COLO829 (cell line): ENCODE measurements around the gene AFF3.
"Not testable (repeated sequence)": the region's sequence is repeated elsewhere in the genome, so short reads cannot be mapped to it uniquely, and the experiment has no call there.

Source experiments
- DNase-seq: peaks from one replicate; pipeline ENCODE4 v3.0.0; 2012; ENCODE audit warnings: low spot score

The AFF3 gene

DNA sequence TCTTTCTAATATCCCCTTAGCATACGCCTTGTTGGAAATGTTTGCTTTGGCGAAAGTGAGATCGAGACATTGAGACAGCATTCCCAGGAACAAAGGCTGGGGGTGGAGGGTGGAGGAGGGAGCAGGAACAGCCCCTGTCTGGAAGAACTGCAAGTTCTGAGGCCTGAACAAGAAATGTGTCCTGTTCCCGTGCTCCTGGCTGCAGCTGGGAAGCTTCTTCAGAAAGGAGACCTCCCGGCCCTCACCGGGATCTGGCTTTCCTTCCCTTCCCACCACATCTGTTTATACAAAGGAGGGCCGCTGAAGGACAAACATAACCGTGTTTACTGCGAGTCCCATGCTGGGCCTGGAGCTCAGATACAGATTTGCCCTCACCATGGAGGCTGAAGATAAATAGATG, 35.9 kb downstream of the AFF3 start:
- DNase-seq = no peak

DNA sequence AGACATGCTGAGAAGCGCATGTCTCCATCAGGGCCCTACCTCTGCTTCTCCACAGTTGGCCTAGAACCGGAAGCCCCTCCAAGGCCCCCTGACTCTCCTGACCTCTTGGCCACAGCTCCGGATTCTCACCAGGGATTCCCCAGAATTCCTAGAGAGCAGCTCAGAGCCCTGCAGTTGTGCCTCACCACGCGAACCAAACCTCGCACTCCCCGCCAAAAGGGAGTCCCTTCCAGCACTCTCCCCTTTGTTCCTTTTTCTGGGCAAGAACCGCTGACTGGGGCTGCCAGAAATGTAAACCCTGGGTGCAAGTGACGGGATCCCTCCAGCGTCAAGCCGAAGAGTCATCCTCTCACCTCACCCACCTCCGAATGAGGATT, 36.7 kb downstream of the AFF3 start:
- DNase-seq = no peak

DNA sequence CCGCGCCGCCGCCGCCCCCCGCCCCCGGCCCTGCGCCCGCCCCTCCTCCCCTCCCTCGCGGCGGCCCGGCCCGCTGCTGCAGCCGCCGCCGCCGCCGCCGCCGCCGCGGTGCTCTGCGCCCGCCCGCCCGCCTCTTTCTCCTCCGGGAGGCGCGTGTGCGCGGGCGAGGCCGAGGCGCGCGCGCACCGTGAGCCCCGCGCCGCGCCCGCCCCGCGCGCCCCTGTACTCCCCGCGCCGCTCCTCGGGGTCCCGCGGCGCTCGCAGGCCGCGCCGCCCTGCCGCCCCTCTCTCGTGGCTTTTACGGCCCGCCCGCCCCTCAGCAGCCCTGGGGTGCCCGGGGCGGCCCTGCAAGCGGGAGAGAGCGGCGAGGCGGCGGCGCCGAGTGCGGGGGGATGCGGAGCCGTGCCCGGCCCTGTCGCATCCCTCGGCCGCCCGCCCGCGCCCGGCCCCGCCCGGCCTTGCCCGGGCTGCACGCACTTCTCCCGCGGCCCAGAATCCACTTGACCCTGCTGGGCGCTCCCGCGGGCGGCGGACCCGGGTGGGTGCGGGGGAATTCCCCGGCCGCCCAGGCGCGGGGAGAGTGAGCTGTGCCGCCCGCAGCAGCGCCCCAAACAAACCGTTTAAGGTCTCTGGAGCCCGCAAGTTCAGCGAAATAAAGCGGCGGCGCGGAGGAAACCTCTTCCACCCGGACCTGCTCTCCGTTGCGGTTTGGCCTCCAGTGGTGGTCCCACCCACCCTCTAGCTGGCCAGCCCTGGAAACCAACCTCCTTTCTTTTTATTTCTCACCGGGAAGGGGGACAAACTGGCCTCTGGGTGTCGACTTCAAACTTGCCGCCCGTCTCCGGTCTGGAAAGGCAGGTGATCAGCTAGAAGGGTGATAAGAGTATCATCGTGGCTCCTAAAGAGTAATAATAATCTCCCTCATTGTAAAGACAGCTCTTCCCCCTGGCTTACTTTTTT, 37.4 kb downstream of the AFF3 start:
- no peak for DNase-seq

DNA sequence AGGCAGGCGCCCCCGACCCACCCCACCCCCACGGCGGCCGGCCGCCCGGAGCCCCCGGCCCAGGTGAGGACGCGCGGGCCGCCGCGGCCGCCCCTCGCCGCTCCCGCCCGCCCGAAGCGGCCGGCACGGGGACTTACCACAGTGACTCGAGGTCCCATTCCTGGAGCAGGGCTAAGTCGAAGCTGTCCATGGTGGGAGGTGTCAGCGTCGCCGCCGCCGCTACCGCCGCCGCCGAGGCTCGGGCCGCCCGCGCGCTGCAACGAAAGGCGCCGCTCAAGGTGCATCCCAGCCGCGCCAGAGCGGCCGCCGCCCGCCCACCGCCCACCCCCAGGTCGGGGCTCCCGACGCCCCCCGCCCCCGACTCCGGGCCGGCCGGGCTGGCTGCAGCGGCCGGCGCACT, 38.1 kb downstream of the AFF3 start:
- DNase-seq = not testable (repeated sequence)

DNA sequence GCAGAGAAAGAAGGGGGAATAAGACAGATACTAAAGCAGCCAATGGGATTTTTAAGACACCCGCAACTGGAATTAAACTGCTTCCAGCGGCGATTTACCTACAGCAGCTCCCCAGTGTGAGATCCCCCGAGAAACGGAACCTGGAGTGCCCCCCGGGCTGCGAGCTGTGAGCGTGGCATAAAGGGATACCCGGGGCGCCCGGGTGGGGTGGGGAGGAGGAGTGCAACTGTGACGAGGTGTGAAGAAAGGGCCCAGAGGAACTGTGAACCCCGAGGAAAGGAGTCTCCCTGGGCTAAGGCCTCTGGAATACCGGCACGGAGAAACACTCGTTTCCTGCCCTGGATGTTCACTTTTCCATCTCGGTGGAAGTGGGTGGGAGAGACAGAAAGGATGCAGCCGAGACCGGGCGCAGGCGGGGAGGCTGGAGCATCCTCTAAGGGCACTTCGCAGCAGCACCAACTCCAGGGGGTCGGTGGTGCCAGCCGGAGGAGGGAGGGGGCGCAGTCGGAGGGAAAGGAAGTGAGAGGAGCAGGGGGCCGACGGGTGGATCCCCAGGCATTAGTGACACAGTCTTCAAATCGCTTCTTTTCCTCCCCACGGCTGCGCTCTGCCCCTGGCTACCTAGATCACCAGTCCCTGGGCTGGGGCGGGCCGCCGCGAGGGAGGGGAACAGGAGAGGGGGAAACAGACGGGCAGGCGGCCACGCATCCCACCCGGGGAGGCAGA, 38.7 kb downstream of the AFF3 start:
- not testable (repeated sequence) for DNase-seq

DNA sequence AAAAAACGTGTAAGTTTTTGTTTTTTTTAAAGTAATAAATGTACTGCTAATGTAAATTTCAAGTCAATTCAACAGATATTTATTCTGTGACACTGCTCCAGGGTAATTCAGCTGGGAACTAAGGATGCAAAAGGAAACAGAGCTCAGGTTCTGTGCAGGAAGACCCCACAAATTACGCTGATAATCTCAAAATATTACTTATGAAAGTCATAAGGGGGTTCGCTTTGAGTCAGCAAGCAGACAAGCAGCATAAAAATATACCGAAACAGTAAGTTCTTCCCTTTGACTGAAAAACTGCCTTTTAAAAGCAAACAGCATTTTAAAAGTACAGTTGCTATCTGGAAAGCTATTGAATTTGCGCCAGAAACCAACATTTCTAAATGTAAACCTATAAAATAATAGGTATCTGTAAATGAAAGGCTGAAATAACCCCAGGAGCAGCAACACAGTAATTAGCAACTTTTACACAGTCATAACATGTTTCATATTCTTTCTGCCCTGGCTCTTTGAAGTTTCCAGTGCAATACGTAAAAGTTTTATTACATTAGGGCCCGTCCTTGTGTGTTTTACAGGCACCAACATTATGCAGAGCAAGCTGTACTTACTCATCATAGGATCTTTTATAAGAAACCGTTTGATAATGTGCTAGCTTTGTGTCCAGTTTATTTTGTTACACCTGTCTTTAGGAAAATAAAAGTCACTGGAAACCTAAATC, 39.8 kb downstream of the AFF3 start:
- not testable (repeated sequence) for DNase-seq

DNA sequence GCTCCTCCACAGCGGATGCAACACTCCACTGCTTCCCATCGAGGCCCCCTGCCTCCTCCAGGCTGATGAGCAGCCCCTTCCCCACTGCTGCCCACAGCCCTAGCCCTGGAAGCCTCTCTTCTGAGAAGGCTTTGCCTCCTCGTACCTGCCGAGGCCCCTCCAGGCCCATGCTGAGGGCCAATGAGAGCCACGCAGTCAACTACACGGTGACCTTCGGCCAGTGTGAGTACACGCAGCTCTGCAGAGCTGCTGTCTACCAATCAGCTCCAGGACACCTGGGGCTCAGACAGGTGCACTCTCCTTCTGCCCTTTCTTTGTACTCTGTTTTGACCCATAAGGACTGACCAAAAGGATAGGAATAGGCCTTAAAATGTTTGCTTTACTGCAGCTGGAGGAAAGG, 43.5 kb downstream of the AFF3 start:
- DNase-seq = not testable (repeated sequence)

DNA sequence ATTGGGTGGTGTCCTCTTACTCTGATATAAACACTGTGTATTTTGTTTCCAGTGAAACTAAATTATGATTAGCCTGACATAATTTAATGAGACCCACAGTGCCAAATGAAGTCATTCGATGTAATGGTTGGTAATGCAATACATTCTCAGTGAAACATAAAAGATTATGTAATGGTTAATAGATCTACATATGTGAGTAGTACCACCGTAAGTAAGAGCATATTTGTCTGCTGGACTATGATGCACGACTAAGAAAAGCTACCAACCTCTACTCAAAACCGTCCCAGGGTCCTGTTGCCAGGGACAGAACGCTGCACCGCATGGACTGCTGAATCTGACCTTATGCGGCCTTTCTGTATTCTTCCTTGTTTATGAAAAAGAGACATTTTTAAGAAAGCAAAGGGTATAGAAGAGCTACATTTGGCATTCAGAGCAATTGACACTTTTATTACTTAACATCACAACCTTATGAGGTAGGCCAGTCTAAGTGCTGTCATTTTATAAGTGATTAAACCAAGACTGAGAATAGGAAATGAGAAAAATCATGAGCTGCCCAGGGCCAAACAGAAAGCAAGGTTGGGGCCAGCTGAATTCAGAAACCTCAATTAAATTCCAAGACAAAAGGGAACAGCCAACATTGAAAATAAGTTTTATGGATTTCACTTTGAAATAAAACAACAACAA, 44.6 kb downstream of the AFF3 start:
- DNase-seq = not testable (repeated sequence)

DNA sequence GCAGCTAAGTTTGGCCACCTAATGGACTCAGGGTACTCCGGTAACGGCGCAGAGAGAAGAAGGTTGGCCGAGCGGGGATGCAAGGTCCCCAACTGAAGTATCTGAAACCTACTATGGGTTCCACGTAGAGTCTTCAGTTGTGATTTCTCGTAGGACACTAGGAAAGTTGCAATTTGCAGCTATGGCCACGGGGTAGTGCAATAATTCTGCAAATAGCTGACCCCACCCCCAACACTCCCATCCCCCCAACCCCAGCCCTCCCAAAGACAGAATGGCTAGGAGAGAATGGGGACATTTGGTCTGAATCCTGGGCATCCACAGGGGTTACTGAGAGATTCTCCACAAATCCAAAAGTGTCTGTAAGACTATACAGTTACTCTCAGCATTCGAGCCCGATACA, 46.5 kb downstream of the AFF3 start:
- DNase-seq = not testable (repeated sequence)

DNA sequence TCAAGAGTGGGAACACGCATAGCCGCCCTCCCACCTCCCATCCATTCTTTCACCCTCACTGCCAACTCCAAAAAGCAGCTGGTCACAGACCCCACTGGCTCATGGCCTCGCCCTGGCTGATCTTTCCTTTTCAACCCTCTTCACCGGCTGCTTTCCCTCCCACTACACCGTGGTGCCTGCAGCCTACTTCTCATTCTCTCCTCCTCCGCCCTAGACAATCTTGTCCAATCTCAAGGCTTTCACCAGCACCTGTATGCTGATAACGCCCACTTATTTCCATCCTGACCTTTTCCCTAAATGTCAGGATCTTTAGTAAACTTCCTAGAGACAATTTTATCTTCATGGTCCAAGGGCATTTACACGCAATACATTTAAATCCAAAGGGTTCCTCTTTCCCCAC, 50.6 kb downstream of the AFF3 start:
- DNase-seq = not testable (repeated sequence)

DNA sequence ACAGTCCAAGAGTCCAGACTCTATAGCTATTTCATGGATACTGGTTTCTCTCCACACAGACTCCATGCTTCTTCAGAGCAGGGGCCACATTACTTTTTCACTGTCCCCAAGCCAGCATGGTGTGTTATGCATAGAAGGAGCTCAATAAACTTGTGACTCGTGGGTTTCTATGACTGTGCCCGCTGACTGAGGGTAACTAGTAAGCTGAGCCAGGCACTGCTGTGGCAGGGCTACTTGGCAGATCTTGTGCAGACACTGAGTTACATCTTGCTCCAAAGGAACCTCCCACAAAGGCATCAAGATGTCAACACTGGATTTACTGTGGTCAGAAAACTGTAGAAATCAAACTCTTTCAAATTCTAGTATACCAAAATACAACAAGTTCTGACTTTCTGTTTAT, 56.6 kb downstream of the AFF3 start:
- DNase-seq = not testable (repeated sequence)

DNA sequence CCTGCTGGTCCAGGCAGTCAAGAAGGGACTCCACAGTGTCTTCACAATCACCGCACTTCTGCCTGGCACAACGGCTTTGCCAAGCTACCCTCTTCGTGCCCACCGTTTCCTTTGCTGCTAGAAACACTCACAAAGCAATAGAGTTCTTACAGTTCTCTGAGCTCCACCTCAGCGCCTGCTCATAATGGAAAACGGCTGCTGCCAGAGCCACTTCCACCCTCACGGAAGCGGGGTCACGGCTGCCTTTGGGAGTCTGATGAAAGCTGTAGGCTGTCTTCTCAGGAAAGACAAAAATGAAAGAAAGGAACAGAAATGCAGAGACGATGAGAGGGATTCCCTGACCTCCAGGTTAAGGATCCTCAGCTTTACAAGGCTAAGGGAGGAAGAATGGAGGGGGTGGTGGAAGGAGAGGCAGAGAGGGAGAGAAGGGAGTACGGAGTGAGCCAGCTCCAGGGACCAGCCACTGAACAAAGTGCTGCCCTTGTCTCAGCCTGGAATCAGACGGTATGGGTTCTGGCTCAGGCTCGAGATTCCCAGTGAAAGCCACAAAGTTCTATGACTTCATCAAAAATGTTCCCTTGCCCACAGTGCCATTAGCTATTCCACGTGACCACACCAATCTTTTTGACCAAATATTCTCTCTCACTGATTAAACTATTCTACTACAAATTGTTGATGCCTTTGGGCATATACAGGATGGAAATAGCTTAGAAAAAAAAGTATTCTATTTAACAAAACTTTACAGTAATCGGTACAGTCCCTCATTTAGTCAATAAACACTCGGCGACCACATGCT, 58.8 kb downstream of the AFF3 start:
- not testable (repeated sequence) for DNase-seq

DNA sequence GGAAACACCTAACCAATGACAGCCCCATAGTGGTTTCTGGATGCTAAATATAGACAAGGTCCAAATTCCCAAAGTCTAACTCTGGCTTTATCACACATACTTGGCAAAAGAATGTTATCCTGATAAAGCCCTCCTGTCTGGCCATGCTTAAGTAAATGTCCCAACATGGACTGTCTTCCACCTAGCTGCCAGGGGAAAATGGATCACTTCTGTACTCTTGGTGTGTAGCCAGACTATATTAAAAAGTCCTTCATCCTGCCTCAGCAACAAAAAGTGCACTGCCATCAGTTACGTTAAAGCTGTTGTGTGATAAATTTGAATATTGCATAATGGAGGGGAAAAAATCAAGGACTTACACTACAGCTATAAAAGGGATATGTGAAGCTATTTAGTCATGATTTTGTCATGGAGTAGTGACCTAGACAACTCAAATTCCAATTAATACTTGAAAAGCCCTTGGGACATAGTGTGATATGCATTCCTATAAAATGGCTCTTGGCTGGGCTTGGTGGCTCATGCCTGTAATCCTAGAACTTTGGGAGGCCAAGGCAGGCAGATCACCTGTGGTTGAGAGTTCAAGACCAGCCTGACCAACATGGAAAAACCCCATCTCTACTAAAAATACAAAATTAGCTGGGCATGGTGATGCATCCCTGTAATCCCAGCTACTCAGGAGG, 60.0 kb downstream of the AFF3 start:
- DNase-seq = not testable (repeated sequence)

DNA sequence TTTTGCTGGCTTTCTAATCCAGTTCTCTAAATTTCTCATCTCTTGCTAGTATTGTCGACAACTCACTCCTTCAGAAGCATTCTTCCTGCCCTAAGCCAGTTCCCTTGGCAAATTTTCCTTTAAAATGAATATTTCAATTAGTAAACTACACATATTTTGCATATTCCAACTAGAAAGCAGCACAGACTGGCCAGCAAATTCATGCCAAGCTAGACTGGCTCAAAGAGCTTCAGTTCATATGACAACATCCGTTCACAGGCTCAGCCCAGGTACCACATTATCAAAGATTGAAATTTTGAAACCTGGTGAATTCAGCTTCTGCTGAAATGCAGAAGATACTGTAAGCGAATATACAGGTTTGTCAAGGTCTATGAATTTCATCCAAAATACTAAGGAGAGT, 64.5 kb downstream of the AFF3 start:
- no peak for DNase-seq

DNA sequence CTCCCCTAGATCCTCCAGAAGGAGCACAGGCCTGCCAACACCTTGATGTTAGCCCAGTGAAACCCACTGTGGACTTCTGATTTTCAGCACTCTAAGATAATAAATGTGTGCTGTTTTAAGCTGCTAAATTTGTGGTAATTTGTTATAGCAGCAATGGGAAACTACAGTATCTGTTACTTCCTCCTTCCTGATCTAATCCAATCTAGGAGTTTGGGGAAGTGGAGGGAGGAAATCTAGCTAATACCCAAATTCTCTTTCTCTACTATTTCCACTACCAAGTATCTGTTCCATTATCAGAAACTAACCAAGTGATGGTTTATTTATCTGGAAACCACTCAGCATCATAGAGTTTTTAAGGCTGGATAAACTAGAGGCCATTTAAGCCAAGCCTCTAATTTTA, 64.9 kb downstream of the AFF3 start:
- no peak for DNase-seq

DNA sequence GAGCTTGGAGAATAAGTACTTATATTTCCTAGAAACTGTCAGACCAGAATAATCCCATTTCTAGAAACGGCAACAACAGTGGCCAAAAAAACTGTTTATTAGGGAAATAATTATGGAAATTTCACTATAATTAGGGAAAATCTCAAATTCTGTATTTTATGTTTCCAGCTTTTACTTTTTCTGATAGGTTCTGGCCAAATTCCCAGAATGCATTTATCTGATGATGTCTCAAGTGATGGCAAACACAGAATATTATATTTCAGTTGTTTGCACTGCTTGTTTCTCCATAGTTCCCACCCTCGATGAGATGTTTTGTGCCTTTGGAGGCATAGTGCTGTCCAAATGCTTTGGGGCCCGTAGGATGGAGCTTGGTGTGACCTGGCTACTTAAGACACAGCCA, 66.9 kb downstream of the AFF3 start:
- no peak for DNase-seq

DNA sequence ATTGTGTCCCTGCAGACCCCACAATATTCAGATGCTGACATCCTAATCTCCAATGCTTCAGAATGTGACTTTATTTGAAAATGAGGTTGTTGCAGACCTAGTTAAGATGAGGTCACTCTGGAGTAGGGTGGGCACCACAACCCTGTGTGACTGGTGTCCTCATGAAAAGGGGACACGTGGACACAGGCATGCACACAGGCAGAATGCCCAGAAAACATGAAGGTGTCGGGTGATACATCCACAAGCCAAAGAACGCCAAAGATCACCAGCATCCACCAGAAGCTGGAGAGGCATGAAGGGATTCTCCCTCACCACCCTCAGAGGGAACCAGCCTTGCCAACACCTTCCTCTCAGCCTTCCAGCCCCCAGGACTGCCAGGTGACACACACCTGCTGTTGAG, 69.3 kb downstream of the AFF3 start:
- no peak for DNase-seq

DNA sequence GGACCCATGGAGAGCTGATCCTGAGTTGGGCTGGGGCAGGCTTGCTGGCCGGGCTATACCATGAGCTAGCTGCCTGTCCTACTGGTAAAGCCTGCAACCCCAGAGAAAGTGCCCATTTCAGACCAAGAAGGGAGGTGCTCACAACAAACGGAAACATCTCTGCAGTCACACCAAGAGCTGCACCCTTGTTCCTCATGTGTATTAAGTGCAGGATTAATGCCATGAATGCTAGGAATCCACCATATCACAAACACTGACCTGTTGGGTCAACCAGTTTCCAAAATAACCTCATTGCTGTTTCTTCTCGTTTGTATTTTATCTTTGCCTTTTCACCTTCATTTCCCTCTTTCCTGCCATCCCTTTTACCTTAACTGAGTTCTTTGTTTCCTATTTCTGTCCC, 69.9 kb downstream of the AFF3 start:
- no peak for DNase-seq

DNA sequence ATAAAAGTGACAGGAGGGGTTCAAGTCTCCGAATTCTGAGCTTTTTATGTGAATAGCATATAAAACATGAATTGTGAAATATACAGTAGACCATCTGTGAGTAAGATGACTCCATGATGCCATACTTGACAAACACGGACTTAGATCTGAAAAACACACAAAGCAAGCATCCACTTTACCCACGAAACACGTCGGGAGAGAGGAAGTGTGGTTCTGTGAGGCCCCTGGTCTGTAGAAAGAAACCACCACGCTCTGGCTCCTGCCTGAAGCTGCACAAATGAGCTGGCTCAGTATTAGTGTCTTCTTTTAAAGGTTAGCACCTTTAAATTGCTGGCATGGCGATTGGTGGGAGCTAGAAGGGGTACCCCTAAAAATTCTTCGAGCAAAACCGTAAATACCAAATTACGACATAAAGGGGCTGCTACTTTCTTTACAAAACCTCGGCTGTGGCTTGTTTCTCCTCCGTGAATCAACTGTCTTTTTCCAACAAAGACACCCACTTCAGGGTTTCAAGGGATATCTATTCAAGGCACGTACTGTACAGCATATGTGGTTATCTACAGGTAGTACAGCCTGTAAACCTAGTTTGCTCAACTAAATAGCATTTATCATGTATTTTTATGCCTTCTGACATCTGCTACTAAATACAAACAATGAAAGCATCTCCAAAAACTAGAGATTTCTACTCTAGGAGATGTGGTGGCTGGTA, 70.9 kb downstream of the AFF3 start:
- no peak for DNase-seq

DNA sequence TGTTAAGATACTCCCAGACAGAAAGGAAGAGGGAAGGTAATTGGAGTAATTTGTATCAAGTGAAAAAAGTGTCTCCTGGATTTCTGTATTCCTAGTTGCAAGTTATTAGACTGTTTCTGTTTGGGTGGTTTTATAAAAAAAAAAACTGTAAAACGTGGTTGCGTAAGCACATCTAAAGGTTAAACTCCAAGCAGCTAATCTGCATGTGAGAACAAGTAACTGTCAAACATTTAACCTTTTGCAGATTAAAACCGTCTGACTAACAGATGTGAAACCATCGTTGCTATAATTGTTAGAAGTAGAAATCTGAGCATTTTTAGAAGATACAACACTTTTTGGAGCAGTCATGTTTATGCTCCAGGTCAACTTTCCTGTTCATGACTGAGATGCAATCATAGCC, 72.3 kb downstream of the AFF3 start:
- DNase-seq = no peak
